GM19372 (cell line): ENCODE measurements around the gene CDR2.
"Not testable (repeated sequence)": the region's sequence is repeated elsewhere in the genome, so short reads cannot be mapped to it uniquely, and the experiment has no call there.

Source experiments
- ATAC-seq: cut with Tn5 transposase; IDR thresholded peaks from one replicate; pipeline ENCODE4 v1.9.1; 2021; ENCODE audit warnings: mild to moderate bottlenecking, low read depth, moderate library complexity; ENCODE audit not compliant: unreplicated experiment

CDR2 gene

DNA sequence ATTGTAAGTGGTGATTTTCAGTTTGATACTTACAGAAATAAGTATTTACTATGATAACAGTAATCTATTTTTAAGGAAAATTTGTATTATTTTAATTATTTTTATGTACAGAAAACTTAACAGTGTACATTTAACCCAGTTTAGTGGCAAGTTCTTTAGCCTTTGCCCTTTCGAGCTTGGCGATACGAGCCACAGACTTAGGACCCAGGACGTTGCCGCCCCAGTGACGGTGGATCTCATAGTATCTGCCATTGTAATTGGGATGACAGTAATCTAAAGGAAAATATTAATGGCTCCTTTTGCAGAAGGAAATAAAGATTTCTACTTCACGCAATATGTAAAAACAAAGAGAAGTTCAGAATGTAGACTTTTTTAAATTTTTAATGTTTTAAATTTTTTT is 5.2 kb upstream of the CDR2 start:
- ATAC-seq = no peak

DNA sequence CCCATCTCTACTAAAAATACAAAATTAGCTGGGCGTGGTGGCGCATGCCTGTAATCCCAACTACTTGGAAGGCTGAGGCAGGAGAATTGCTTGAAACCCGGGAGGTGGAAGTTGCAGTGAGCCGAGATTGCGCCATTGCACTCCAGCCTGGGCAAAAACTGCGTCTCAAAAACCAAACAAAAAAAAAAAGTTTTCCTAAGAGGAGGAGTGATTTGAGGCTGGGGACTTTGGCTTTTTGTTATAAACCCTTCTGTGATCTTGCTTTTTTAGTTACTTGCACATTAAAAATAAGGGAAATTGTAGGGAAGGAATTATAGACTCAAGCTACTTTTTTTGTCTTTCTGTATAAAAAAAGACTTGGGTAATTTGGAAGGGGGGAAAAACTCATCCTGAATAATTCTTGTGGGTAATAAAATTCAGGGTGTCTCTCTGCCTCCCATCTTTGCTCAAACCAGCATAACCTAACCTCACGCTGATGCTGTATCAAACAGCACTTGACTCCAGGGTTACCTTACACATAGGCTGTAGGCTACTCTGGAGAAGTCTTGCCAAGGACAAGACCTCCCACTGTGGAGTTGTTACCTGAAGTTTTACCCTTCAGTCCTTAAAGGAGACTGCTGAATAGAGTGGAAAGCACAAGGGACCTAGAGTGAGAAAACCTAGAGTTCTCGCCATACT is 1.7 kb upstream of the CDR2 start:
- ATAC-seq = no peak

- no peak for ATAC-seq
Measured at GRCh38 chr16:22375117-22375962, 921 bp upstream of the CDR2 start.

GRCh38 chr16:22373662-22374310 is 633 bp downstream of the CDR2 start:
- ATAC-seq = peak; percentile 4

GRCh38 chr16:22372882-22373661 is 1.3 kb downstream of the CDR2 start:
- no peak for ATAC-seq

- ATAC-seq = no peak
Measured at GRCh38 chr16:22370038-22370820, 4.2 kb downstream of the CDR2 start.

DNA sequence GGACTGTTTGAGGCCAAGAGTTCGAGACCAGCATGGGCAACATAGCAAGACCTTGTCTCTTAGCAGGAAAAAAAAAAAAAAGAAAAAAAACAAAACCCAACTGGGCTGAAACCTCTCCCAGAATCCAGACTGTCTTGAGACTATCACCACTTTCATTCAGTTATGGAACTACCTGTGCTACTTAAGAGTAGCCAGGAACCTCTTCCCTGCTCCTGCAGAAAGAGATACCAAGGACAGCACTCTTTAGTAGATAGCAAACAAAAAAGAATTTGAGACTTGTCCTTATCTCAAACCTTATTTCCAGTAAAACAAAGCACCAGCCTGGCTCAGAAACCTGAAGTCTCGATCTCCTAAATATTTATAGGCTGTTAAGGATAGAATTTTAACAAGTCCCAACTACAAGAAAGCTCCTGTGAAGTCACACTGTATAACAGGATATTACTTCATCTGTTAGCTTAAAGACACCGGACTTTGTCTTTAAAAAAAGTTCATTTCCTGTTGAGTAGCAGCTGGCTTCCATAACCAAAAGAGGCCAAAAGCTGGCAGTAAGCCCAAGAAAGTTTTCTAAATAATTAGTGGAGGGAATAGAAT is 5.1 kb downstream of the CDR2 start:
- no peak for ATAC-seq

- not testable (repeated sequence) for ATAC-seq
Measured at GRCh38 chr16:22368200-22368826, 6.1 kb downstream of the CDR2 start.

- no peak for ATAC-seq
Measured at GRCh38 chr16:22366889-22367288, 7.5 kb downstream of the CDR2 start.

DNA sequence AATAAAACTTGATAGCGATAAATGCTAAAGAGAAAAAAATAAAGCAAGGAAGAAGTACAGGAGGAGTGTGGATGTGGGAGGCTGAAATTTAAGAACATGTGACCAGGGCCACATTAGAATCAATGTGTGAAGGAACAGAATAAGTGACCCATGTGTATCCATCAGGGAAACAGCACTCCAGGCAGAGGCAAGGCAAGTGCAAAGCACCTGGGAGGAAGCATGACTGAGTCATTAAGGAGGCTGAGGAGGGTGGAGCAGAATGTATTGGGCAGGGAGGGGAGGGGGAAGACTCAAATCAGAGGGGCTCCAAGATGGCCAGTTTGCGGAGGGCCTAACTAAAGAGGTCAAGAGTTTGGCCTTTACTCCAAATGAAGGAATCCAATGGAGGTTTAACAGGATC is 8.0 kb downstream of the CDR2 start:
- ATAC-seq = no peak

DNA sequence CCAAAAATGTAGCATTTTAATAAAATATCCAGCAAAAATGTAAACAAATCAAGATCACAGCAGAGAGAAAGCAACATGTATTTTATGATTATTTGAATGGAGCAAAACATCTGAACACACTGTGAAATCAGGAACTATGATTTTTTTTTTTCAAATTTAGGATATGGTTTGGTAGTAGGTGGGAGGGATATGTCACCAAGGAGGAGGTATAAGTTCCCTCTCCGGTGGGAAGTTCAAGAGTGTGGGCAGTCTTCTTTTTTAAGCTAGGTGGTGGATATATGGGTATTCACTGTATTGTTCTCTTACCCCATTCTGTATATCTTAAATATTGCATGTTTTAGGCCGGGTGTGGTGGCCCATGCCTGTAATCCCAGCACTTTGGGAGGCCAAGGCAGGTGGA is 10.2 kb downstream of the CDR2 start:
- no peak for ATAC-seq

DNA sequence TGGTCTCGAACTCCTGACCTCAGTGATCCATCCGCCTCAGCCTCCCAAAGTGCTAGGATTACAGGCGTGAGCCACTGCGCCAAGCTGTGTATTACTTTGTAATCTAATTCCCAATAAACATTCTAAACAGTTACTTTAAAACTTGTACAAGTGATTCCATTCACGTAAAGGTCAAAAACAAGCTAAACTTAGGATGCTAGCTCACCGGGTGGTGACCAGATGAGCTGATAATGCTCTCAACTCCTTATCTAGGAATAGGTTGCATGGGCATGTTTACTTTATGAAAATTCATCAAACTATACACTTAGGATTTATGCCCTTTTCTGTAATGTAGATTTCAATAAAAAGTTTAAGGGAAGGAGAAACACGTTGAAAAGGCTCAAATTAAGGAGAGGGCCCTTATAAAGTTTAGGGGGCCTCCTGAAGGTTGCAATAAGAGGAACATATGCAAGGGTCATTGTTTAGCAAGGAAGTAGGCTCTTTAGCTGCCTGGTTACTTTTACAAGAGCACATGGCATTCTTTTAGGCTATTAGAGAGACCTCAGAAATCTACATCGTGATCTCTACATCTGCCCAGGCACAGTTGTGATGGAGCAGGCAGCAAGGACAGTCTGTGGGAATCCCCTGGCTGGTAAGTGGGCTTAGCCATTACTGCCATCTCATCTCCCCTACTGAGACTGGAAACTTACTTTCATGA is 13.3 kb downstream of the CDR2 start:
- no peak for ATAC-seq

DNA sequence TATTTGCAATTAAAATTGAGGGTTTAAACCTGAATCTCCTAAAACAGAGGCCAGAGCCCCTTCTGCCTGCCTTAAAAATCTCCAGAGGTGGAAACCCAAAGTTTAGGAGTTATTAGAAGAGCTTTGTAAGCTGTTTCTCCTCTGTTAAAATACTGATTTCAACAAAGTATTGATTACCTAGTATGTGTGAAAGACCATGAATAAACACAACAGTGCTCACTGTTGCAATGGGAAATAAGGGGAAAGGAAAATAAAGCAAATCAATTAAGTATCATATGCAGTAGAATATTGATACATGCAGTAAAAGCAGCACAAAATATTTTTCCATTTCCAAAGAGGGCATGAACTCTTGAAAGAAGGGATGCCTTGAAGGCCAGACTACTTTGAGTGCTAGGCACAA is 14.7 kb downstream of the CDR2 start:
- ATAC-seq = no peak

GRCh38 chr16:22358000-22358399 is 16.4 kb downstream of the CDR2 start:
- no peak for ATAC-seq

DNA sequence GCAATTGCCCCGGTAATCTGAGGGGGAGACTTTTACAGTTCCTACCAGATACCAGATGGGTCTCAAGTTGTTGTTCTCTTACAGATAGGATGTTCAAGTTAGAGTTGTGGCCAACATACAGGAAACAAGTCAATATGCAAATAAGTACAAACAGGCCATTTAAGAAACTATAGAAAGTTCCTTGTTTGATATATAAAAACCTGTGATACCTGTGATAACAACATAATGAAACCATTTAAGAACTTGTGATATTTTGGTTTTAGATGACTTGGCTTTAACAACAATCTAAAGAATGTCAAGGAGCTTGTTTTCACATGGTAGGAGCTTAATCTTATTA is 16.8 kb downstream of the CDR2 start:
- ATAC-seq = peak; percentile 62

GRCh38 chr16:22356930-22357634 is 17.3 kb downstream of the CDR2 start:
- peak; percentile 28 for ATAC-seq

DNA sequence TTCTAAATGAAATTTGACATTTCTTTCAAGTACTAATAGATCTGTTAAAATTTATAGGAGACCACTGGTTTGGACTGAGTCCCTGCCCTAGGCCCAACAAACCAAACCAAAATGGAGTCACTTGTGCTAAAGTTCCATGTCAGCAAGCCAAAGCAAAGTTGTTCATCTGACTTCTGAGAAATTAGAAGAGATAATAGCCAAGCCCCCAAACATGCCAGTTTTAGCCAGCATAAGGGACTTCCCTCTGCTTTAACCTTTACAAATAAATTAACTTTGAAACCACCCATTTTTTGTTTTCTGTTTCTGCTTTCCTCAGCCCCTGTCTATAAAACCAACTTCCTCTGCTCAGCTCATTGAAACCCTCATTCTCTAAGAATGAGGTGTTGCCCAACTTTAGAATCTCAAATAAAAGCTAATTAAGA is 18.9 kb downstream of the CDR2 start:
- no peak for ATAC-seq

DNA sequence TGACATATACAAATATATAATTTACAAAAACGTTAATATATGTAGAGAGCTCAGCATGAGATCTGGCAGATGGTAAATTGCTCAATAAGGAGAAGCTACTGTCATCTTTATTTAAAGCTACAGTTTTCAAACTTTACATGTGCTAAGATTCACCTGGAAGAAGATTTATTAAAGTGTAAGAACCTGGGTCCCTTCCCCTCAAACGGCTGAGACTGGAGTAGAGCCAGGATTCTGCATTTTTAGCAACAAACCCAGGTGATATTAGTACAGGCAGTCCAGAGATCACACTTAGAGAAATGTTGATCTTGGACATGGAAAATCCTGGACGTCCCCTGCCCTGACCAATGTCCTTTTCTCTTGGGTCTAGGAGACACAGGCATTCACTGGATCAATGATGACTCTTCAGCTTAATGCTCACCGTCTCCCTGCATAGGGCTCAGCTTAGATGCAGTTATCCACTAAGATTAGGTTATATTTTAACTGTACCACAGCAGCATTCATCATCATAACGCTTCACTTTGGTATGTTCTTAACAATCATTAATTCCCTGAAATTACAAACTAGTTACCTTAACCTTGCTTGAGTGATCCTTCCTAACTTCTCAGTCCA is 20.4 kb downstream of the CDR2 start:
- ATAC-seq = no peak
